ENCODE results near the gene CETN3.

GRCh38 chr5:90347462-90347861, 62.1 kb downstream of the CETN3 start:
- TF ChIP-seq EP300 (IDR thresholded peaks at IDR 0.05; ENCODE audit: borderline replicate concordance in 1 of 2, low read depth in 2 of 2, low read length in 2 of 2) (no peak), PHF8 (conservative IDR thresholded peaks at IDR 0.05; ENCODE audit: low read depth, low read length) (no peak), CTCF (IDR thresholded peaks at IDR 0.05; ENCODE audit: control extremely low read depth in 1 of 3, insufficient read depth in 1 of 3, low read depth in 1 of 3, low read length in 3 of 3) (no peak), TAF1 (IDR thresholded peaks at IDR 0.05; ENCODE audit: low read depth, low read length) (no peak), CEBPB (IDR thresholded peaks at IDR 0.05; ENCODE audit: low read depth, low read length) (no peak), POLR2AphosphoS5 (IDR thresholded peaks at IDR 0.05; ENCODE audit: low read depth, low read length) (no peak)

Data from H1 (cell line).